KG1 (cell line): ENCODE data around the gene ITFG1.
"Not testable (repeated sequence)": the region's sequence is repeated elsewhere in the genome, so short reads cannot be mapped to it uniquely, and the experiment has no call there.

Experiments
- DNase-seq: peaks from one replicate; lab custom pipeline; 2025; lab: John Stamatoyannopoulos, UW

ITFG1 gene

GRCh38 chr16:47150067-47150466 lies 310.8 kb downstream of the ITFG1 start:
- DNase-seq = no peak

GRCh38 chr16:47144559-47144877 lies 316.3 kb downstream of the ITFG1 start:
- no peak for DNase-seq

DNA sequence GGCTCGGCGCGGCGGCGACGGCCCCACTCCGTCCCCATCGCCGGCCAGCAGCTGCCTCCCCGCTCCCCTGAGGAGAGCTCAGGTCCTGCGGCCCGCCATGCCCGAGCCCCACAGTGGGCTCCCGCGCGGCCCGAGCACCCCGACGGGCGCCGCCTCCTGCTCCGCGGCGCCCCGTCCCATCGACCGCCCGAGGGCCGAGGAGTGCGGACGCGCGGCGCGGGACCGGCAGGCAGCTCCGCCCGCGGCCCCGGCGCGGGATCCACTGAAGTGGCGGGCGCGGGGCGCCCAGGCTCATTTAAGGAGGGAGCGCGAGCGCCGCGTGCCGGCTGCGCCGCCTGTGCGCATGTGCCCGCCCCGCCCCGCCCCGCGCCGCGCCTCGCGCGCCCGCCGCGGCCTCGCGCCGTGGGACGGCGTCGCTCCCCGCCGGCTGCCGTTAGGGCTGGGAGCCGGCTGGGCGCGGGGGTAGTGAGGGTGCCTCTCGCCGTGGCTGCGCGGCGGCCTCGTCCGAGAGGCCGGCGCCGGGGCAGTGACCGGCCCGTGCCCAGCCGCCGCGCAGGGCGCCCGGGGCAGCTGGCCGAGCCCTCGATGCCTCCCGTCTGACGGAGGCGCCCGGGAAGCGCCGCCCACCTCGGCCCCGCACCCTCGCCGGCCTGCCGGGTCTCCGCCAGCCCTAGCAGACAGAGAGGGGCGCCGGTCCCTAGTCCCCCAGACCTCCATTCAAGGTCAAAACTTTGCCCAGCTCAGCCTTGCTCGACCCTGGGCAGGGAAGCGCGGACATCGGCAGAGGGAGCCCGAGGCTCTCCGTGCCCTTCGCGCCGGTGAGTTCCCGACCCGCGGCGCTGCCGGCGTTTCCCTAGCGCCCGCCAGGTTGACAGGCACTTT lies 316.9 kb downstream of the ITFG1 start, which contains the start of gene NETO2:
Gene NETO2, minus strand, starts transcription at position 269 of the 882 bp plus-strand sequence. CDS start 333 bp downstream, outside the sequence.
- peak; percentile 12 for DNase-seq

DNA sequence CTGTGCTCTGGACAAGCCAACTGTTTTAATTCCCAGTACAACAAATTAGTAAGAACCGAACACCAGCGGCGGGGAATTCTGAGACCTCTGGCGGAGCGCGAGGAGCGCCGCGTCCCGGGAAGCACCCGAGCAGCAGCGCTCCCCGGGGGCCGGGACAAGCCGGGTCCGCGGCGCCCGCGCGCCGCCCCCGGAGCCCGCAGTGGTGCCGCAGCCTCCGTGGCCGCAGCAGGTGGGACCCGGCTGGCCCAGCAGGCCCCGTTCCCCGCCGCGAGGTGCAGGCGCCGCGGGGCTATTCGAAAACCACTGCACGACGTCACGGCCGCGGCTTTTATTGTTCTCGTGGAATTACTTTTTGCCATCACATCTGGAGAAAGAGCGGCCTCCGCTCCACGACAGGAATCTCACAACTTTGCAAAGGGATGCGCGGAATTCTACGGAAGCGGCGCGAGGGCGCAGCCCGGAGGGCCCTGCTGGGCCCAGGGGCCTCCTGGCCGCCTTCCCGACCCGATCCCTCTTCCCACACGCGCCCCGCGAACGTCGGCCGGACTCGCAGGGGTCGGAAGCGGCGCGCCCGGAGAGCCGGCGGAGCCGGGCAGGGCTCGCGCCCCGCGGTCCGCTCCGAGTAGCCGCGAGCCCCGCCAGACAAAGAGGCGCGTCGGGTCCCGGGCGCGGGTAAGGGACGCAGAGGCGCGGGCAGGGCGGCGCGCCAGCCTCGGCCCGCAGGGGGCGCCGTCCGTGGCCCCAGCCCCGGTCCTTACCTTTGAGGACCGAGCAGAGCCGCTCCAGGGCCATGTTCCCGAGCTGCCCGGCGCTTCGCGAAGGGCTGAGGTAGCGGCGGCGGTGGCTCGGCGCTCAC lies 317.8 kb downstream of the ITFG1 start:
- DNase-seq = peak; percentile 15

DNA sequence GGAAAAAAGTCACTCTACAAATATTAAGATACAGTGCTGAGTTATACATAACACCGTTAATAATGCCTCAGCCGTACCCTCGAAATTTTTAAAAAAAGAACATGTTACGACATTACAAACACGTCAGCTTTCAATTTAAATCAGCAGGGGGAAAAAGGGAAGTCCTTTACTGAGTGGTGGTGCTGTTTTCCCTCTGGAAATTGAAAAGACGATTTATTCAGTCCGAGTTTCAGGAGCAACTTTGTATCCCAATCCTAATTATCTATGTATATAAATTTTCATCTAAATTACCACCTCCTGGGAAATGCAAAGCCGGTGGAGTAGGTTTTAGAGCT lies 318.4 kb downstream of the ITFG1 start:
- DNase-seq = no peak

GRCh38 chr16:47141773-47142485 lies 318.9 kb downstream of the ITFG1 start:
- DNase-seq = peak; percentile 38

GRCh38 chr16:47140686-47141085 lies 320.2 kb downstream of the ITFG1 start:
- no peak for DNase-seq

DNA sequence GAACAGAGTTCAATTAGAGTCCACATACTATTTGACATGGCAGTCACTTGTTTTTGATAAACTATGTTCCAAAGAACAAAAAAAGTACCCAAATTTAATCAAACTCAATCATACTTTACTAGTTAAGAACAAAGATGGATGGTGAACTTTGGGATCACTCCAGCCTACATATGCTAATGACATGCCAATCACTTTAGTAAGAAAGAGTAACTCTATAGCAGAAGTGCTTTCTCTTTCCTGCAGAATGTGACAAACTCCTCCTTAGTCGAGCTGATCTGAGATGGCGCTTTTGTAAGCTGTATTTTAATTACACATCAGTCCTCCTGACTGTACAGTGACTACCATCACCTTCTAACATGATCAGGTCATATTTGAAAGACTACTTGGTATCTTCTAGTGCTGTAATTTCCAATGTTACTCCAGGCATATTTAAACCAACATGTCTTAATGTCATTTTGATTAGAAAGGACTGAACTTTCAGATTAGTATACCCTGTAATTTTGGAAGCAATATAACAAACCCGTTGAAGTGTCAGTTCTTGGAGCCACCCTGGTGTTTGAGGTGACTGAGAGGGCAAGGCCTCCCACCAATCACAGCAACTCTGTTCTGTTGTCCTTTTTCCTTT lies 321.2 kb downstream of the ITFG1 start:
- no peak for DNase-seq

- not testable (repeated sequence) for DNase-seq
Observed at GRCh38 chr16:47137925-47138324, 322.9 kb downstream of the ITFG1 start.

GRCh38 chr16:47136099-47136842 lies 324.6 kb downstream of the ITFG1 start:
- DNase-seq = no peak

DNA sequence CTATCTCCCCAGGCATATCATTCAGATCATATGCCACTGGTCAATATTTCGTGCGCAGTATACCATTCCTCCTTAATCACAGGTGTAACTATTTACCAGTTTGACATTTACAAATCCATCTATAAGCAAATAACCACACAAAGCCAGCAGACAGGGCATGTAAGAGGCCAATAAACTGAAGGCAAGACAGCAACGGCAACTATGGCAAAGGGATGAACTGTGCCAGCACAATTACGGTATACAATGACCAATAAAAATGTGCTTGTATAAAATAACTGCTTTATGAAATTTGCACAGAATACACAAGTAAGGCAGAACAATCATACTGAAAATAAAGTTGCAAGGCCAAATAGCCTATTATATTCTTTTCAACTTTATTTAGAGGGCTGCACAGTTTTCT lies 326.3 kb downstream of the ITFG1 start:
- DNase-seq = no peak

DNA sequence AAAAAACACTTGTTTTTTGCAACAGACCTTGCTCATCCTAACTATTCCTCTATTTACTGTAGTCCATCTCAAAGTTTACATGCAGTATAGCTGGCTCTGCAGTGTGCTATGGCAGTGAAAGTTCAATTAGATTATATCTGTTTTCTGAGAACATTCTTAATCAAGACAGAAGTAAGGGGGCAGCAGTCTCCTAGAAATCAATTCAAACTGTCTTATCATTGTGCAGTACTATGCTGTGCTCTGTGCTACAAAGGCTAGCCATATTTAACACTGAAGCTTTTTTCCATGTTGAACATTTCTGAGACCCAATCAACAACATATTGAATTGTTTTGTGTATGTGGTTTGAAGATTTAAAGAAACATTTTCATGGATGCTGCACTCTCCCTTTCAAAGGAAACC lies 328.6 kb downstream of the ITFG1 start:
- no peak for DNase-seq

DNA sequence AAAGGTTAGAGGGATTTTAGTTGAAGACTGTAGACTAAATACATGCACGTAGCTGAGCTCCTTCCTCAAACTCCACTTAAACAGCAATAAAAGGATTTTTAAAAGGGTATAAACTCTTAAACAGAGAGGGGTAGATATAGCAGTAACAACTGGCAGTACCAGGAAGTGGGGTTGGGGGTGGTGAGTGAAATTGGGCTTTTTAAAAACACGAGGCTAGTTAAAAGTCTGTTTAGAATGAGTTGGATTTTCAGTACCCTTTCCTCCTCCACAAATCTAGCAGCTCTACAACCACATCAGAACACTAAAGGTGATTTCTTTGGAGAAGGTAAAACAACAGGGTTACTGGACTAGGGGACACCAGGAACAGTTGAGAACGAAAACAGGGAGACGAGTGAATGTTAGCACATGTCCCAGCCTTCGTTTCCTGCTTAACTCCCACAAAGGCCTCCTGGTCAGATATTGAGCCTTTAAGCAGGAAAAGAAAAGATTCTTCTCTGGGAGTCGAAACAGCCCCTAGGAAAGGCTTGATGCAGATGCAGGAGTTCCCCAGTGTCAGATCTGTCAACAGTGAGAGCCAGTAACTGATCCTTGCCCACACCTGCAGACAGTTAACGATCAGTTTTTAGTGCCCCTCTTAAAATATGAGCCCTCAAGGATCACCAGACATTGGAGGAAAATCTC lies 331.0 kb downstream of the ITFG1 start:
- no peak for DNase-seq

DNA sequence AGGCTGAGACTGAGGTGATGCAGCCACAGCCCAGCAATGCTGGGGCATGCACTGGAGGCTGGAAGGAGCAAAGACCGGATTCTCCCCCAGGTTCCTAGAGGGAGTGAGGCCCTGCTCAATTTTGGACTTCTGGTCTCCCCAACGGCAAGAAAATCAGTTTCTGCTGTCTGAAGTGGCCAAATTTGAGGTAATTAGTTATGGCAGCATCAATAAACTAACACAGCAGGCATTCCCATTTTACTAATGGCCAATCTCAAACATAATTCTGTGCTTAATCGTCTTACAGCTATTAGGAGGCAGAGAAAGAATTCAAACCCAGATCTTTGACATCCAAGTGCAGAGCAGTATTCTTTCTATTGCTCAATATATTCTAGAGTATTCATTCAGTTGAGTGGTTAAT lies 333.3 kb downstream of the ITFG1 start:
- DNase-seq = no peak

GRCh38 chr16:47125757-47126156 lies 335.1 kb downstream of the ITFG1 start:
- no peak for DNase-seq

DNA sequence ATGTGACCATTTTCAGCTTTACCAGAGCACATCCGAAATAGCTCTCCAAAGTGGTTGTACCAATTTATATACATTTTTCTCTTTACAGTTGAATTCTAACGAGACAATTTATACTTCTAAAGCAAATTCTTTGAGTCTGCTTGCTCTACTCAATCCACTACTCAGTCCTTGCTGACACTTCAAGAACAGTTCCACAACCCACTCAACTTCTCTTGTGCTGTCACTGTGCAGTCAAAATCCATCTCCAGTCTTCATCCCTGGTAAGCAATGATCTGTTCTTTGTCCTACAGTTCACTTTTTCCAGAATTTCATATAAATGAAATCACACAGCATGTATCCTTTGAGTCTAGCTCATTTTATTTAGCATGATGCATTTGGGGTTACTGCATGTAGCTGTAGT lies 347.7 kb downstream of the ITFG1 start:
- no peak for DNase-seq

DNA sequence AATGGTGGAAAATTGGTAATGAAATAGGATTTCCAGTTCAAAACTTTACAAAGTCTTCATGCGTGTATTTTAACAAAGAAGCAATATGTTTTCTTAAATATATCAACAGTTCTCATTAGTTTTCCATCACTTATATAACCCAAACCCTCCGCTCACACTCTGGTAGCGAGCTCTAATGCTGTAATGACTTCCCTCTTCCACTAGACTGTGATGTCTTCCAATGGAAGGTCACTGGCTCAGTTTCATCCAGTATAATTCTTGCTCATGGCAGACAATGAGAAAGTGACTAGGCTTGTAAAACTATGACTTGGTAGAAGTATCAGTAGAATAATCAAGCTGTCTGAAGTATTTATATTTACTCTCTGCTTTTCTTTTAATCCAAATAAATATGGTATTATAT lies 349.9 kb downstream of the ITFG1 start:
- DNase-seq = no peak

DNA sequence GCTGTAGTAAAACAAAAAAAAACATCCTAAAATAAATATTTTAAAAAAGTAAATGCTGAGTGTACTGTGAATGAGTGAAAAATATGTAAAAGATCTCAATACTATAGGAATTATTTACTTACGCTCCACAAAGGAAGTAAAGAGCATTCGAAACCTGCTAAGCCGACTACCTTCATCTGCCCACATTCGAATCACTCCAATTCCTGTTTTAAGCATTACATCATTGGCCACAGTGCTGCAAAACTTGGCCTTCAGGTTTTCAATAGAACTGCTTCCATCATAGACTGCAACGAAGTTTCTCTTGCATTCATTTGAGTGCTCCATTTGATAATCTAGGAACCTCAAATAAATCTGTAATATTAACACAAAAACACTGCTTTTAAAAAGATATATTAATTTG lies 351.5 kb downstream of the ITFG1 start:
- no peak for DNase-seq
